Stimulated activated effector memory CD8-positive, alpha-beta T cell treated with anti-CD3 and anti-CD28 coated beads, Interleukin-12 subunit alpha, Interleukin-12 subunit beta, amount 100 ng/mL, for 72 hours (primary cell): ENCODE measurements around the gene SERPINF2.
"Not testable (repeated sequence)": the region's sequence is repeated elsewhere in the genome, so short reads cannot be mapped to it uniquely, and the experiment has no call there.

Experiments
- ATAC-seq: fragments of 150-1000 bp; cut with Tn5 transposase; 2 replicates; pipeline ENCODE4 v1.10.0; 2021
- DNase-seq, 2 donors: peaks; one replicate each; pipeline ENCODE4 v3.0.0; 2021 to 2022; ENCODE audit warnings: low spot score in 2 of 2
- H3K27ac Mint-ChIP-seq: one replicate; pipeline ENCODE4 v1.8.0; 2022; ENCODE audit warnings: mild to moderate bottlenecking, mixed read lengths
- H3K36me3 Mint-ChIP-seq: one replicate; pipeline ENCODE4 v1.8.0; 2022; ENCODE audit warnings: mild to moderate bottlenecking, mixed read lengths
- H3K4me1 Mint-ChIP-seq: one replicate; pipeline ENCODE4 v1.8.0; 2022; ENCODE audit warnings: mixed read lengths
- H3K4me3 Mint-ChIP-seq: one replicate; pipeline ENCODE4 v1.8.0; 2022; ENCODE audit warnings: mild to moderate bottlenecking, mixed read lengths
- H3K9me3 Mint-ChIP-seq: one replicate; pipeline ENCODE4 v1.8.0; 2022; ENCODE audit warnings: mixed read lengths

The SERPINF2 gene

DNA sequence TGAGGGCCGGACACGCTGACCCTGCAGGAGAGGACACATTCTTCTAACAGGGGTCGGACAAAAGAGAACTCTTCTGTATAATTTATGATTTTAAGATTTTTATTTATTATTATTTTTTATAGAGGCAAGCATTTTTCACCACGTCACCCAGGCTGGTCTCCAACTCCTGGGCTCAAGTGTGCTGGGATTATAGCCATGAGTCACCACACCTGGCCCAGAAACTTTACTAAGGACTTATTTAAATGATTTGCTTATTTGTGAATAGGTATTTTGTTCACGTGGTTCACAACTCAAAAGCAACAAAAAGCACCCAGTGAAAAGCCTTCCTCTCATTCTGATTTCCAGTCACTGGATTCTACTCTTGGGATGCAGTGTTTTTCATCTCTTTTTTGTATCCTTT, 16.9 kb downstream of the SERPINF2 start:
- no peak for DNase-seq
- H3K9me3 Mint-ChIP-seq: no peaks in the 10 kb centered on the region
- no peak overlapping the region for H3K4me3 Mint-ChIP-seq
- peaks cover 28% of the 10 kb centered on the region for H3K4me1 Mint-ChIP-seq
- H3K27ac Mint-ChIP-seq: no peak overlapping the region
- no peak for ATAC-seq
- peaks cover 6% of the 10 kb centered on the region for H3K36me3 Mint-ChIP-seq

DNA sequence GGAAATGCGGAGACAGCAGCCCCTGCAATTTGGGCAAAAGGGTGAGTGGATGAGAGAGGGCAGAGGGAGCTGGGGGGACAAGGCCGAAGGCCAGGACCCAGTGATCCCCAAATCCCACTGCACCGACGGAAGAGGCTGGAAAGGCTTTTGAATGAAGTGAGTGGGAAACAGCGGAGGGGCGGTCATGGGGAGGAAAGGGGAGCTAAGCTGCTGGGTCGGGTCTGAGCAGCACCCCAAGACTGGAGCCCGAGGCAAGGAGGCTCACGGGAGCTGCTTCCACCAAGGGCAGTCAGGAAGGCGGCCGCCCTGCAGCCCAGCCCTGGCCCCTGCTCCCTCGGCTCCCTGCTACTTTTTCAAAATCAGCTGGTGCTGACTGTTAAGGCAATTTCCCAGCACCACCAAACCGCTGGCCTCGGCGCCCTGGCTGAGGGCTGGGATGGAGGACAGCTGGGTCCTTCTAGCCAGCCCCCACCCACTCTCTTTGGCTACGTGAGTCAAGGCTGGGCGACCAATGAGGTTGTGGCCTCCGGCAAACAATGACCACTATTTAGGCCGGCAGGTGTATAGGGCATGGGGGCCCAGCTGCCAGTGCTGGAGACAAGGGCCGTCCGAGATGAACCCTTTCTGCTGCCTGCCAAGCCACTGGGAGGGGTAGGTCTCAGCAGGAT, 19.7 kb downstream of the SERPINF2 start:
- Mint-ChIP-seq H3K4me3 (no peak overlapping the region), H3K27ac (peak overlapping the region; percentile 61), H3K9me3 (no peaks in the 10 kb centered on the region), H3K4me1 (peaks cover 31% of the 10 kb centered on the region), H3K36me3 (no peaks in the 10 kb centered on the region)
- DNase-seq (no peak), ATAC-seq (no peak)

DNA sequence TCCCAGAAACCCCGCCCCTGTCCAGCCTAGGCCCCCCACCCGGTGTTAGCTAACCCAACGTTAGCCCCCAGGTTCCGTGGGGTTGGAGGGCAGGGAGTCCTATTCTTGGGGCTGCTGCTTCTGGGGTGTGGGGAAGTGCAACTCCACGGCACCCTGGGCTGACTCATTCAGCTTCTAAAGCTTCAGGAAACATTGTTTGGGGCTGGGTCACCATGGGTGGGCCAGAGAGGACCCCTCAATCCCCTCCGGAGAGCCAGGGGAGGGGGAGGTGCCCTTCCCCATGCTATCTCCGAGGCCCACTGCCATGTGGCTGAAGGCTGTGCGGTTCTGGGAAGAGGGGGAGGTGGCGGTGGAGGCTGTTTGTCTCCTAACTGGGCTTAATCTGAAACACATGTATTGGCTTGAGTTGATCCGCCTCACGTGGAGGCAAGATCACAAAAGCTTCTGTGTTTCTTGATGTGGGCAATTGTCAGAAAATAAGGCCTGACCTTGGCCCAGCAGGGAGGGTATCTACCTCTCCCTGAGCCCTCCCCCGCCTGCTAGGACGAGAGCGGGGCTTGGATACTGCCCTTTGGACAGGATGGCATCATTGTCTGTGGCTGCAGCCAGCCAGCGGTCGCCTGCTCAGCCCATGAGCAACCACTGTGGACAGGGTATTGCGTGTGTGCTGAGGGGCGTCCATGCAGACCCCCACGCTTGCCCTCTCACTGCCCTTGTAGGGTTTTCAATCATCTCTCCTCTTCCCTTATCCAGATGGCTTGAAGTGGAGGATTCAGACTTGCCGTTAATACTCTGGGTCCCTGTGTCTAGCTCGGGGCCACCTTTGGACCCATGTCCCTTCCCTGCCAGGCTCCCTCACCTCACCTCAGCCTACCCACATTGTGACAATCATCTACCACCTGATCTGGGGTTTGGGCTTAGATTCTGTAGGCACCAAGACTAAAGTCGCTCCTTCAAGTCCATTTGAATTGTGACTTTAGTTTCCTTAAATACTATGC, 20.5 kb downstream of the SERPINF2 start:
- DNase-seq (no peak), ATAC-seq (peak; percentile 38)
- H3K36me3 Mint-ChIP-seq: no peaks in the 10 kb centered on the region
- H3K4me3 Mint-ChIP-seq: no peak overlapping the region
- peaks cover 31% of the 10 kb centered on the region for H3K4me1 Mint-ChIP-seq
- peak overlapping the region; percentile 82 for H3K27ac Mint-ChIP-seq
- no peaks in the 10 kb centered on the region for H3K9me3 Mint-ChIP-seq

DNA sequence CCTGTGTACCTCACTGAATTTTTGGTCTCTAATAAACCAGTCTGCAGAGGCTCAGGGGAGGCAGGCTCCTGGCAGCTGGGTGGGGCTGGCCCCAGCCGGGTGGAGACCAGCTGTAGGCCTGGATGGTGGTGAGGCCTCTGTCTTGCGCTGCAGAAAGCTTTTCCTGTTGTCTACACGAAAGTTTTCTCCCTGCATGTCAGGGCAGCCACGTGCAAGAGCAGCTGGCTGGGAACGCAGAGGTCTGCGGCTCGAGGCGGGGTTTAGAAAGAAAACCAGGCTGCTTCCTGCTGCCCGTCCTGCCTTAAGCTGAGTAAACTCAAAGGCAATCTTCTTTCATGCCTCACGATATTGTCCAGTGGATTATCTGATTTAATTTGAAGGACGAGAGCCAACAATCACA, 21.6 kb downstream of the SERPINF2 start:
- Mint-ChIP-seq H3K4me1 (peaks cover 32% of the 10 kb centered on the region), H3K36me3 (peaks cover 2% of the 10 kb centered on the region), H3K4me3 (peak overlapping the region; percentile 44), H3K27ac (peak overlapping the region; percentile 82), H3K9me3 (no peaks in the 10 kb centered on the region)
- DNase-seq: peak in 1 of 2 donors; percentile 58
- ATAC-seq: peak; percentile 72

DNA sequence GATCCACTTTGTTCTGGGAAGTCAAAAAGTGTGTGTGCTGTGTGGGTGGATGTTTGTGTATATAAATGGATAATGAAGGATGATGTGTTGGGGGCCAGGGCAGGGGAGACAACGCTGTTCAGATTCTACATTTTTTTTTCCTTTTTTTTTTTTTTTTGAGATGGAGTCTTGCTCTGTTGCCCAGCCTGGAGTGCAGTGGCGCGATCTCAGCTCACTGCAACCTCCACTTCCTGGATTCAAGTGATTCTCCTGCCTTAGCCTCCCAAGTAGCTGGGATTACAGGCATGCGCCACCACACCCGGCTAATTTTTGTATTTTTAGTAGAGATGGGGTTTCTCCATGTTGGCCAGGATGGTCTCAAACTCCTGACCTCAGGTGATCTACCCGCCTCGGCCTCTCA, 22.0 kb downstream of the SERPINF2 start:
- ATAC-seq, DNase-seq, H3K9me3 Mint-ChIP-seq, H3K36me3 Mint-ChIP-seq: not testable (repeated sequence)
- Mint-ChIP-seq H3K27ac (peak overlapping the region; percentile 82), H3K4me3 (peak overlapping the region; percentile 44), H3K4me1 (peaks cover 36% of the 10 kb centered on the region)

DNA sequence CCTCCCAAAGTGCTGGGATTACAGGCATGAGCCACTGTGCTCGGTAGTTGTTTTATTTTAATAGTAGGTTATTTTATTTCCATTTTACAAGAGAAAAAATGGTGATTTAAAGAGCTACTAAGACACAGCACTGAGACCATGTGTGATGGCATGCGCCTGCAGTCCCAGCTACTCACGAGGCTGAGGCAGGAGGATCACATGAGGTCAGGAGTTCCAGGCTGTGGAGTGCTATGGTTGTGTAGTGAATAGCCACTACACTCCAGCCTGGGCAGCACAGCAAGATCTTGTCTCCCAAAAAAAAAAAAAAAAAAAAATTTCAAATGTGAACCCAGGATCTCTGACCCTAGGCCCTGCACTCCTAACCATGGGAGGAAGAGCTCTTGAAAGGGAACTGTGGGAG, 22.9 kb downstream of the SERPINF2 start:
- Mint-ChIP-seq H3K4me1 (peaks cover 42% of the 10 kb centered on the region), H3K9me3 (no peaks in the 10 kb centered on the region), H3K4me3 (no peak overlapping the region), H3K36me3 (peaks cover 6% of the 10 kb centered on the region), H3K27ac (no peak overlapping the region)
- ATAC-seq (no peak), DNase-seq (no peak)

DNA sequence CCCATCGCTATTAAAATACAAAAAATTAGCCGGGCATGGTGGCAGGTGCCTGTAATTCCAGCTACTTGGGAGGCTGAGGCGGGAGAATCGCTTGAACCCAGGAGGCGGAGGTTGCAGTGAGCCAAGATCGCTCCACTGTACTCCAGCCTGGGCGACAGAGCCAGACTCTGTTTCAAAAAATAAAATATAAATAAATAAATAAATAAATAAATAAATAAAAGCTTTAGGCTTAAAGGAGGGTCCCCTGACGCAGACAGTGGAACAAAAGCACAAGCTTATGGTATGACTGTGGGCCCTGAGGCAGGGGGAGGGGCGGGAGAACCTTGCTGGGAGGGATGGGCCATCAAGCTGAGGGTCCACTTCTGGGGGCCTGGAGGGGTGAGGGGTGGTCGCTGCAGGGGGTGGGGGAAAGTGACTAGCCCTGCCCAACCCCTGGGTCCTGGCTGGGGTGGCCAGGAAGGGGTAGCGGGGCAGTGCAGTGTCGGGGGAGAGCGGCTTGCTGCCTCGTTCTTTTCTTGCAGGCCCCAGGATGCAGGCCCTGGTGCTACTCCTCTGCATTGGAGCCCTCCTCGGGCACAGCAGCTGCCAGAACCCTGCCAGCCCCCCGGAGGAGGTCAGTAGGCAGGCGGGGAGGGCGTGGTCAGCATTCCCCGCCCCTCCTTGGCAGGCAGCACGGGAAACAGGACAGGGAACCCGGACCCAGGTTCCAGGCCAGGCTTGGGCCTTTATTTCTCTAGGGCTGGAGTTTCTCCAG, 23.9 kb downstream of the SERPINF2 start:
- Mint-ChIP-seq H3K27ac (no peak overlapping the region), H3K4me1 (peaks cover 39% of the 10 kb centered on the region), H3K9me3 (no peaks in the 10 kb centered on the region), H3K36me3 (peaks cover 6% of the 10 kb centered on the region), H3K4me3 (no peak overlapping the region)
- DNase-seq (no peak), ATAC-seq (no peak)

DNA sequence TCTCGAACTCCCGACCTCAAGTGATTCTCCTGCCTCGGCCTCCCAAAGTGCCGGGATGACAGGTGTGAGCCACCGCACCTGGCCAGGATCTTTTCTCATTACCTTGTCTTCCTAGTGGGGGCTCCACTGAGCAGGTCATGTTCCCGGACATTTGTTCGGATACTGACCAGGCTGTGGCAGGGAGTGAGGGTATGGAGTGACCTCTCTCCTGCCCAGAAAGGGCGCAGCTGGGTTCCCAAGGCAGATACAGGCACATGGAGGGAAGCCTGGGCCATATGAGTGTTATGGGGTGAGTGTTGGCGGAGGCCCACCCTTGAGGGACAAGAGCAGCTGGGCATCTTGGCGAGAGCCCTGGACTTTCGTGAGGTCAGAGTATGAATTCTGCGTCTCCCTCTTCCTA, 24.7 kb downstream of the SERPINF2 start:
- Mint-ChIP-seq H3K27ac (no peak overlapping the region), H3K36me3 (peaks cover 6% of the 10 kb centered on the region), H3K4me1 (peaks cover 32% of the 10 kb centered on the region), H3K9me3 (no peaks in the 10 kb centered on the region), H3K4me3 (no peak overlapping the region)
- ATAC-seq: no peak
- DNase-seq: no peak

DNA sequence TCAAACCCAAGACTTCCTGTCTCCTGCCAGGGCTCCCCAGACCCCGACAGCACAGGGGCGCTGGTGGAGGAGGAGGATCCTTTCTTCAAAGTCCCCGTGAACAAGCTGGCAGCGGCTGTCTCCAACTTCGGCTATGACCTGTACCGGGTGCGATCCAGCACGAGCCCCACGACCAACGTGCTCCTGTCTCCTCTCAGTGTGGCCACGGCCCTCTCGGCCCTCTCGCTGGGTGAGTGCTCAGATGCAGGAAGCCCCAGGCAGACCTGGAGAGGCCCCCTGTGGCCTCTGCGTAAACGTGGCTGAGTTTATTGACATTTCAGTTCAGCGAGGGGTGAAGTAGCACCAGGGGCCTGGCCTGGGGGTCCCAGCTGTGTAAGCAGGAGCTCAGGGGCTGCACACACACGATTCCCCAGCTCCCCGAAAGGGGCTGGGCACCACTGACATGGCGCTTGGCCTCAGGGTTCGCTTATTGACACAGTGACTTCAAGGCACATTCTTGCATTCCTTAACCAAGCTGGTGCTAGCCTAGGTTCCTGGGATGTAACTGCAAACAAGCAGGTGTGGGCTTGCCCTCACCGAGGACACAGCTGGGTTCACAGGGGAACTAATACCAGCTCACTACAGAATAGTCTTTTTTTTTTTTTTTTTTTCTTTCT, 27.3 kb downstream of the SERPINF2 start:
- peak; percentile 54 for ATAC-seq
- no peaks in the 10 kb centered on the region for H3K9me3 Mint-ChIP-seq
- H3K27ac Mint-ChIP-seq: peak overlapping the region; percentile 70
- H3K4me3 Mint-ChIP-seq: peak overlapping the region; percentile 24
- peaks cover 16% of the 10 kb centered on the region for H3K4me1 Mint-ChIP-seq
- peaks cover 6% of the 10 kb centered on the region for H3K36me3 Mint-ChIP-seq
- DNase-seq: no peak

DNA sequence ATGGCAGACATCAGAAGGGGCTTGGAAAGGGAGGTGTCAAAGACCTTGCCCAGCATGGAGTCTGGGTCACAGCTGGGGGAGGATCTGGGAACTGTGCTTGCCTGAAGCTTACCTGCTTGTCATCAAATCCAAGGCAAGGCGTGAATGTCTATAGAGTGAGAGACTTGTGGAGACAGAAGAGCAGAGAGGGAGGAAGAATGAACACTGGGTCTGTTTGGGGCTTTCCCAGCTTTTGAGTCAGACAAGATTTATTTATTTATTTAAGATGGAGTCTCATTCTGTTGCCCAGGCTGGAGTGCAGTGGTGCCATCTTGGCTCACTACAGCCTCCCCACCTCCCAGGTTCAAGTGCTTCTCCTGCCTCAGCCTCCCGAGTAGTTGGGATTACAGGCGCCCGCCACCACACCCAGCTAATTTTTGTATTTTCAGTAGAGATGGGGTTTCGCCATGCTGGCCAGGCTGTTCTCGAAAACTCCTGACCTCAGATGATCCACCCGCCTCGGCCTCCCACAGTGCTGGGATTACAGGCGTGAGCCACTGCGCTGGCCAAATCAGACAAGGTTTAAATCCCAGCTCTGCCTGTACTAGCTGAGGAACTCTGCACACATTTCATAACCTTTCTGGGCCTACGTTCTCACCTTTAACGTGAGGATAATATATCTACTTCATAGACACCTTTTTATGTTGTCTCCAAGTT, 30.5 kb downstream of the SERPINF2 start:
- not testable (repeated sequence) for H3K36me3 Mint-ChIP-seq, H3K27ac Mint-ChIP-seq, H3K9me3 Mint-ChIP-seq, H3K4me3 Mint-ChIP-seq, DNase-seq
- peak; percentile 48 for ATAC-seq
- H3K4me1 Mint-ChIP-seq: peaks cover 16% of the 10 kb centered on the region

DNA sequence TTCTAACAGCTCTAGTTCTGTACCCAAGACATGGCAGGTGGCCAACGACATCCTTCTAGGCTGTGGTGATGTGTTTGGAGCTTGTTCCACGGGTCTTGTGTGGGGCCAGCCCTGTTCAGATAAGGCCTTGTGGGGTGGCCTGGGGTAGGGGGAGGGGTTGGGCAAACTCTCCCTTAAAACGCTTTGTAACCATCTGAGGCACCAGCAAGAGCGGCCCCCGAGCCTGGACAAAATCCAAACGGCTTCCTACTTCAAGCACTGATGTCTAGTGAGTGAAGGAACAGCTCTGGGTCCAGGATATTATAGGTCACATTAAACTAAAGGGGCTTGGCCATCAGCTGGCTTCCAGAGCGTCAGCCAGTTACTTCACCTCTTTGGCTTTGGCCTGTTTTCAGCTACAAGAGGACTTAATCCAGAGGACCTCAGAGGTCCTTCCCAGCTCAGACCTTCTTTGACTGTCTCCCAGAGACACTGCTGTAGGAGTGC, 31.1 kb downstream of the SERPINF2 start:
- Mint-ChIP-seq H3K36me3 (peaks cover 6% of the 10 kb centered on the region), H3K27ac (peak overlapping the region; percentile 23)
- ATAC-seq: no peak

DNA sequence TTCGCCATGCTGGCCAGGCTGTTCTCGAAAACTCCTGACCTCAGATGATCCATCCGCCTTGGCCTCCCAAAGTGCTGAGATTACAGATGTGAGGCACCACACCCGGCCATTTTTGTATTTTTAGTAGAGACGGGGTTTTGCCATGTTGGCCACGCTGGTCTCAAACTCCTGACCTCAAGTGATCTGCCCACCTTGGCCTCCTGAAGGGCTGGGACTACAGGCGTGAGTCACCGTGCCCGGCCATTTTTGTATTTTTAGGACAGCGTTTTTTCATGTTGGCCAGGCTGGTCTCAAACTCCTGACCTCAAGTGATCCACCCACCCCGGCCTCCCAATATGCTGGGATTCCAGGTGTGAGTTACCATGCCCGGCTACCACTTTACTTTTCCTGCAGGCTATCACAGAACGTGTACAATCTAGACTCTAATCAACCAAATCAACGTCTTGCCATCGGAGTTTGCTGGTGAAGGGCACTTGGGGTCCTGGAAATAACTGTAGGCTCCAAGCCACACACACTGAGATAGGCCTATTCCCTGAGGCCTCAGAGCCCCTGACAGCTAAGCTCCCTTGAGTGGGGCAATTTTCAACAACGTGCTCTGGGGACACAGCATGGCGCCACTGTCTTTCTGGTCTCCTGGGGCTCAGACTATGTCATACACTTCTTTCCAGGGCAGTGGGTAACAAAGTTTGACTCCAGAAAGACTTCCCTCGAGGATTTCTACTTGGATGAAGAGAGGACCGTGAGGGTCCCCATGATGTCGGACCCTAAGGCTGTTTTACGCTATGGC, 31.9 kb downstream of the SERPINF2 start:
- peaks cover 5% of the 10 kb centered on the region for H3K36me3 Mint-ChIP-seq
- H3K4me1 Mint-ChIP-seq: peaks cover 12% of the 10 kb centered on the region
- no peak overlapping the region for H3K4me3 Mint-ChIP-seq
- DNase-seq (no peak), ATAC-seq (no peak)
- H3K9me3 Mint-ChIP-seq: no peaks in the 10 kb centered on the region
- peak overlapping the region; percentile 23 for H3K27ac Mint-ChIP-seq

More for the DNA sequence above, 31.1 kb downstream of the SERPINF2 start:
- no peak for DNase-seq
- Mint-ChIP-seq H3K4me1 (peaks cover 16% of the 10 kb centered on the region), H3K9me3 (no peaks in the 10 kb centered on the region), H3K4me3 (no peak overlapping the region)

DNA sequence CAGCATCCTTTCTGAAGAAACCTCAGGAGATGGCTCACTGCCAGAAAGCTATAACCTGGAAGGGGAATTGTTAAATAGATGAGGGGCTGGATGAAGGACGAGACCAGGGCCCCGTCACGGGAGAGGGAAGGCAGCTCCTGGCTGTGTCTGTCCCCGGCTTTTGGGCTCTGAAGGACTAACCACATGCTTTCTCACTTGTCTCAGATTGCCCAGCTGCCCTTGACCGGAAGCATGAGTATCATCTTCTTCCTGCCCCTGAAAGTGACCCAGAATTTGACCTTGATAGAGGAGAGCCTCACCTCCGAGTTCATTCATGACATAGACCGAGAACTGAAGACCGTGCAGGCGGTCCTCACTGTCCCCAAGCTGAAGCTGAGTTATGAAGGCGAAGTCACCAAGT, 33.7 kb downstream of the SERPINF2 start:
- peak overlapping the region; percentile 65 for H3K27ac Mint-ChIP-seq
- ATAC-seq (no peak), DNase-seq (no peak)

More for the DNA sequence above, 33.7 kb downstream of the SERPINF2 start:
- Mint-ChIP-seq H3K4me1 (peaks cover 5% of the 10 kb centered on the region), H3K4me3 (no peak overlapping the region), H3K9me3 (no peaks in the 10 kb centered on the region), H3K36me3 (peaks cover 22% of the 10 kb centered on the region)
